Common myeloid progenitor, CD34-positive (primary cell): ENCODE data around the gene PIGU.

Source experiments
- CTCF ChIA-PET: fragments of 350-600 bp; sonication (Branson Sonifier 250); formaldehyde crosslinking; loops from one replicate; lab custom pipeline; 2021; ENCODE audit warnings: antibody characterized with exemption; lab: Charles Lee
- POLR2A ChIA-PET: fragments of 350-600 bp; sonication (Branson Sonifier 250); formaldehyde crosslinking; loops from one replicate; lab custom pipeline; 2021; ENCODE audit warnings: antibody characterized with exemption; lab: Charles Lee
- DNase-seq, 3 donors: peaks; one replicate each; pipeline versions ENCODE4 v3.0.0 to v3.0.0-alpha.2; 2013
- H3K27ac ChIP-seq, 2 experiments: 1 replicate in 1 of 2; 2 replicates in 1 of 2; pipeline ENCODE4 v1.7.0; 2013; ENCODE audit warnings: inconsistent platforms in 2 of 2, low read length in 2 of 2, mild to moderate bottlenecking in 2 of 2, low read depth in 1 of 2, moderate library complexity in 1 of 2; ENCODE audit not compliant: severe bottlenecking in 2 of 2, insufficient read depth in 1 of 2, poor library complexity in 1 of 2
- H3K27me3 ChIP-seq, 5 experiments: replicated peaks in 2 of 5; 1 replicate in 3 of 5; 2 replicates in 2 of 5; pipeline versions ENCODE4 v1.6.1 to v1.7.0; 2013; ENCODE audit warnings: low read length in 4 of 5, mild to moderate bottlenecking in 2 of 5, moderate library complexity in 2 of 5, inconsistent platforms in 1 of 5; ENCODE audit not compliant: insufficient read depth in 5 of 5, control insufficient read depth in 4 of 5
- H3K36me3 ChIP-seq, 4 experiments: 1 replicate in 2 of 4; 2 replicates in 2 of 4; pipeline versions ENCODE4 v1.6.1 to v1.7.0; 2013; ENCODE audit warnings: low read length in 3 of 4, control low read depth in 1 of 4, mild to moderate bottlenecking in 1 of 4; ENCODE audit not compliant: control insufficient read depth in 4 of 4, insufficient read depth in 4 of 4
- H3K4me1 ChIP-seq, 4 experiments: 1 replicate in 3 of 4; 2 replicates in 1 of 4; pipeline versions ENCODE4 v1.6.1 to v1.7.1; 2013; ENCODE audit warnings: low read length in 3 of 4, mild to moderate bottlenecking in 3 of 4, control low read depth in 1 of 4, inconsistent platforms in 1 of 4, moderate library complexity in 1 of 4; ENCODE audit not compliant: control insufficient read depth in 4 of 4, insufficient read depth in 4 of 4; ENCODE audit errors: control extremely low read depth in 1 of 4
- H3K4me3 ChIP-seq, 7 experiments: 1 replicate in 4 of 7; 2 replicates in 3 of 7; pipeline versions ENCODE4 v1.5.1 to v1.7.0; 2013; ENCODE audit warnings: mild to moderate bottlenecking in 7 of 7, low read length in 6 of 7, moderate library complexity in 6 of 7, inconsistent platforms in 2 of 7, low read depth in 2 of 7, control low read depth in 1 of 7; ENCODE audit not compliant: insufficient read depth in 4 of 7, control insufficient read depth in 1 of 7; ENCODE audit errors: extremely low read depth in 1 of 7
- H3K9me3 ChIP-seq, 5 experiments: 1 replicate in 4 of 5; 2 replicates in 1 of 5; pipeline versions ENCODE4 v1.6.1 to v1.7.1; 2013; ENCODE audit warnings: low read length in 4 of 5, mild to moderate bottlenecking in 2 of 5, inconsistent platforms in 1 of 5, low read depth in 1 of 5, moderate library complexity in 1 of 5; ENCODE audit not compliant: control insufficient read depth in 4 of 5, insufficient read depth in 2 of 5; ENCODE audit errors: control extremely low read depth in 1 of 5
- WGBS: methylation state at CpG from one replicate; pipeline ENCODE4 v1.1.5; 2013; ENCODE audit not compliant: insufficient coverage; 5-methylcytosine and 5-hydroxymethylcytosine counted together

PIGU gene

DNA sequence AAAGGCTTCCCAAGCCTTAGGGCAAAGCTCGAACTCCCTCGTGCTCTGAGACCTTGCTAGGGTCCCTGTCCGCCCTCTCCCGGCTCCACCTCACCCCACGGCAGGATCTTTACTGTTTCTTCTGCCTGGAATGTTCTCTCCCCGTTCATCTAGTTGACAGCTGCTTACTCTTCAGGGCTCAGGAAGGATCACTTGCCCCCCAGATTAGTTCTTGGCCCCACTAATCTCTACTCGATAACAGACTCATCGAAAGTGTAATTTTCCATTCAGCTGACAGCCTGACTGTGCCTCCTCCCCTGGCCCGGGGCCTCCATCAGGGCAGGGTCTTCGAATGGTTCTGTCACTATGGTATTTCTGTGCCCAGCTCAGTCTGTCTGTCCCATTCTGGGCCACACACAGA, 115.2 kb downstream of the PIGU start:
- Histone ChIP-seq H3K9me3 (no peaks in the 10 kb centered on the region), H3K4me3 (no peak overlapping the region), H3K27me3 (no peaks in the 10 kb centered on the region), H3K36me3 (peaks cover 0 to 8% (median 1%) of the 10 kb centered on the region in 4 experiments), H3K27ac (no peak overlapping the region), H3K4me1 (peaks cover 3 to 9% (median 7%) of the 10 kb centered on the region in 4 experiments)
- DNase-seq, result no peak
- ChIA-PET CTCF (interaction anchor here (0.7 to 2.3 kb wide), 10 partner anchors 9 to 208 kb away, joined by 3 to 14 read pairs (median 6); partner anchors contain the start of gene TP53INP2), POLR2A (interaction anchor here (0.9 kb wide), 1 partner anchor 148 kb away, joined by 3 read pairs; no protein-coding TSS in a partner anchor)
- 93% methylated on average over 10 of the region's 10 CpGs for WGBS

DNA sequence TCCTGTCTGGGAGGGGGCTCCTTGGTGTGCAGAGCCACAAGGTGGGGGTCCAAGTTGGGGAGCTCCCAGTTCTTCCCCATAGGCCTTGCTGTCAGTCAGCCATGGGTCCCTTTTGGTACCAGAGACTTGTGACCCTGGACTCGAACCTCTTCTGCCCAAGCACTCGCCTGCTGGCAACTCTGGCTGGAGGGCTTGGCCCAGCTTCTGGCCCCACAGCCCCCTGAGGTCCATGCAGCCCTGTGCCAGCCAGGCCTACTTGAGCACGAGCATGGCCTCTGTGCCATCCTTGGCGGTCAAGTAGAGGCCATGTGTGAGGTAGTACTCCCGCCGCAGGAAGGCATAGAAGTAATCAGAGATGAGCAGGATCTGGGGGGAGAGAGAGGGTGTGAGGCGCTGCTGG, 116.3 kb downstream of the PIGU start:
- peaks cover 0 to 6% (median under 1%) of the 10 kb centered on the region in 4 experiments for H3K36me3 ChIP-seq
- no peak for DNase-seq
- no peaks in the 10 kb centered on the region for H3K27me3 ChIP-seq
- ChIA-PET POLR2A (no interaction called here), CTCF (no interaction called here)
- no peak overlapping the region for H3K27ac ChIP-seq
- WGBS, result 97% methylated on average over 7 of the region's 7 CpGs
- H3K4me3 ChIP-seq, result no peak overlapping the region
- peaks cover 3 to 9% (median 7%) of the 10 kb centered on the region in 4 experiments for H3K4me1 ChIP-seq
- no peaks in the 10 kb centered on the region for H3K9me3 ChIP-seq

DNA sequence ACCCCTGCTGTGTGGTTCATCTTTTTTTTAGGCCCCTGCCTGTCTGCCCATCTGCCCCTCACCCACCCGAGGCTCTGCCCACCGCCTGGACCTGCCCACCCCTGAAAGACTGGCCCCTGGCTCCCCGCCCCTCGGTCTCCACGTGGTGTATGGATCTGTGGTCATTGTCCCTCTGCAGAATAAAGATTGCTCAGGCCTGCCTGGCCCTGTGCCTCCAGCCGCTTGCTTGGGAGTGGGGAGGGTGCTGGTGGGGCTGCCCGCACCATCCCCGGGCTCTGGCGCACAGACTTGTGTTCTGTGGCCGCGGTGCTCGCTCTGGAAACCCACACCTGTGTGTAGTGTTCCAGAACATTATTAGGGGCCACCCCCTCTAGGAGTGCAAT, 116.8 kb downstream of the PIGU start:
- H3K4me3 ChIP-seq, result no peak overlapping the region
- H3K9me3 ChIP-seq, result no peaks in the 10 kb centered on the region
- 94% methylated on average over 12 of the region's 12 CpGs for WGBS
- ChIA-PET CTCF (interaction anchor here (1.2 kb wide), 1 partner anchor 10 kb away, joined by 3 read pairs; no protein-coding TSS in a partner anchor), POLR2A (no interaction called here)
- H3K4me1 ChIP-seq, result peaks cover 3 to 9% (median 7%) of the 10 kb centered on the region in 4 experiments
- H3K36me3 ChIP-seq, result peaks cover 0 to 4% (median 0%) of the 10 kb centered on the region in 4 experiments
- no peak overlapping the region for H3K27ac ChIP-seq
- DNase-seq, result no peak
- H3K27me3 ChIP-seq, result no peaks in the 10 kb centered on the region

- peaks cover 0 to 4% (median 0%) of the 10 kb centered on the region in 4 experiments for H3K36me3 ChIP-seq
- no peak overlapping the region for H3K4me3 ChIP-seq
- ChIA-PET CTCF (interaction anchor here (1.0 to 2.0 kb wide), 5 partner anchors 8 to 149 kb away, joined by 3 to 5 read pairs (median 3); no protein-coding TSS in a partner anchor), POLR2A (interaction anchor here (1.5 to 1.6 kb wide), 2 partner anchors 8 to 10 kb away, joined by 4 to 7 read pairs; no protein-coding TSS in a partner anchor)
- no peaks in the 10 kb centered on the region for H3K27me3 ChIP-seq
- no peak overlapping the region for H3K27ac ChIP-seq
- 94% methylated on average over 34 of the region's 43 CpGs for WGBS
- no peaks in the 10 kb centered on the region for H3K9me3 ChIP-seq
- DNase-seq, result no peak
- peaks cover 3 to 9% (median 7%) of the 10 kb centered on the region in 4 experiments for H3K4me1 ChIP-seq
These were observed 117.4 kb downstream of the PIGU start for GRCh38 chr20:34559311-34560140.

GRCh38 chr20:34558320-34559218, 118.3 kb downstream of the PIGU start, which contains the start of gene MAP1LC3A:
Gene MAP1LC3A, plus strand, starts transcription at chr20:34558718. Its CDS starts 151 bp downstream, at chr20:34558869.
- WGBS, result 16% methylated on average over 83 of the region's 103 CpGs
- CTCF ChIA-PET, result interaction anchor here (0.6 to 2.0 kb wide), 7 partner anchors 9 to 244 kb away, joined by 3 to 5 read pairs (median 3); no protein-coding TSS in a partner anchor
- Histone ChIP-seq H3K27ac (peak within 1 kb of the TSS; percentile 50 to 81), H3K4me1 (peaks cover 3 to 9% (median 7%) of the 10 kb centered on the region in 4 experiments), H3K9me3 (no peaks in the 10 kb centered on the region), H3K27me3 (no peaks in the 10 kb centered on the region), H3K36me3 (peaks cover 0 to 4% (median 0%) of the 10 kb centered on the region in 4 experiments), H3K4me3 (peak within 1 kb of the TSS; percentile 55 to 85 (median 74))
- DNase-seq, result peak; percentile 96 to 97 (median 97)
- POLR2A ChIA-PET, result interaction anchor here (0.6 to 1.6 kb wide), 8 partner anchors 9 to 268 kb away, joined by 3 to 9 read pairs (median 4); no protein-coding TSS in a partner anchor

GRCh38 chr20:34557936-34558319, 119.0 kb downstream of the PIGU start:
- WGBS, result 11% methylated on average over 11 of the region's 11 CpGs
- ChIA-PET POLR2A (interaction anchor here (0.6 to 1.5 kb wide), 7 partner anchors 9 to 267 kb away, joined by 3 to 9 read pairs (median 4); no protein-coding TSS in a partner anchor), CTCF (interaction anchor here (0.6 to 2.0 kb wide), 3 partner anchors 12 to 244 kb away, joined by 3 to 5 read pairs (median 3); no protein-coding TSS in a partner anchor)
- H3K4me1 ChIP-seq, result peaks cover 3 to 9% (median 7%) of the 10 kb centered on the region in 4 experiments
- peak overlapping the region; percentile 55 to 85 (median 74) for H3K4me3 ChIP-seq
- H3K27me3 ChIP-seq, result no peaks in the 10 kb centered on the region
- no peaks in the 10 kb centered on the region for H3K9me3 ChIP-seq
- peak overlapping the region; percentile 50 to 81 for H3K27ac ChIP-seq
- H3K36me3 ChIP-seq, result peaks cover 0 to 4% (median 0%) of the 10 kb centered on the region in 4 experiments
- peak in 2 of 3 donors; percentile 29 to 39 for DNase-seq
